Measurements from ENCODE around the gene THRB.

- TF ChIP-seq POLR2A (IDR thresholded peaks at IDR 0.05; ENCODE audit: low read depth, low read length) (no peak), POLR2AphosphoS5 (IDR thresholded peaks at IDR 0.05; ENCODE audit: low read depth, low read length) (no peak)
Observed at GRCh38 chr3:24184528-24185176, 310.0 kb downstream of the THRB start.
